B cell (primary cell): ENCODE results near the gene PDE11A. TPM values are rescaled to one million over a fixed set of nuclear protein-coding genes. Genes with fewer than 3 reads are reported as not detected.

Experiments used
- ATAC-seq: fragments of 200-7000 bp; cut with Tn5 transposase; one replicate; pipeline ENCODE4 v1.10.0; 2021; ENCODE audit warnings: low read depth, mild to moderate bottlenecking, moderate number of reproducible peaks, moderate library complexity
- CTCF ChIA-PET: fragments of 350-600 bp; sonication (Branson Sonifier 250); formaldehyde crosslinking; loops from one replicate; lab custom pipeline; 2021; ENCODE audit warnings: antibody characterized with exemption, inconsistent platforms; lab: Charles Lee
- POLR2A ChIA-PET: fragments of 350-600 bp; sonication (Branson Sonifier 250); formaldehyde crosslinking; loops from one replicate; lab custom pipeline; 2021; ENCODE audit warnings: antibody characterized with exemption; lab: Charles Lee
- DNase-seq: peaks from one replicate; pipeline ENCODE4 v3.0.0; 2013
- H2AFZ ChIP-seq: 2 replicates; pipeline ENCODE4 v1.6.1; 2012; ENCODE audit warnings: mild to moderate bottlenecking, low read depth, low read length; ENCODE audit not compliant: insufficient read depth, poor library complexity, severe bottlenecking
- H3K27ac ChIP-seq, 2 donors: 1 replicate in 1 of 2; 2 replicates in 1 of 2; pipeline ENCODE4 v1.5.1; 2012 to 2013; ENCODE audit warnings: low read length in 2 of 2, mild to moderate bottlenecking in 2 of 2, moderate library complexity in 1 of 2
- H3K27me3 ChIP-seq, 4 experiments: fragments of 200-600 bp in 1 of 4; sonication (generic) in 1 of 4; replicated peaks in 1 of 4; 1 replicate in 2 of 4; 2 replicates in 2 of 4; pipeline versions ENCODE4 v1.6.1 to v1.7.0; 2013 to 2016; ENCODE audit warnings: low read length in 3 of 4, mild to moderate bottlenecking in 2 of 4, mixed read lengths in 1 of 4, moderate library complexity in 1 of 4; ENCODE audit not compliant: insufficient read depth in 4 of 4, control insufficient read depth in 3 of 4; ENCODE audit errors: control extremely low read depth in 1 of 4
- H3K36me3 ChIP-seq, 2 experiments: replicated peaks in 1 of 2; 1 replicate in 1 of 2; 2 replicates in 1 of 2; pipeline versions ENCODE4 v1.6.1 to v1.7.1; 2013; ENCODE audit warnings: low read length in 1 of 2; ENCODE audit not compliant: insufficient read depth in 2 of 2, control insufficient read depth in 1 of 2; ENCODE audit errors: control extremely low read depth in 1 of 2, extremely low read depth in 1 of 2
- H3K4me1 ChIP-seq, 2 donors: fragments of 200-600 bp in 1 of 2; sonication (generic) in 1 of 2; 1 replicate in 1 of 2; 2 replicates in 1 of 2; pipeline versions ENCODE4 v1.5.1 to v1.6.1; 2013 to 2017; ENCODE audit warnings: low read length in 2 of 2; ENCODE audit not compliant: control insufficient read depth in 2 of 2, insufficient read depth in 2 of 2
- H3K4me2 ChIP-seq: replicated peaks from 2 replicates; pipeline ENCODE3; 2012; ENCODE audit warnings: mild to moderate bottlenecking, low read depth, low read length; ENCODE audit not compliant: poor library complexity, severe bottlenecking
- H3K4me3 ChIP-seq, 5 experiments: fragments of 200-600 bp in 1 of 5; sonication (generic) in 1 of 5; 1 replicate in 3 of 5; 2 replicates in 2 of 5; pipeline versions ENCODE4 v1.5.1 to v1.7.0; 2011 to 2016; ENCODE audit warnings: low read length in 4 of 5, mild to moderate bottlenecking in 4 of 5, low read depth in 2 of 5, control low read depth in 1 of 5, moderate library complexity in 1 of 5; ENCODE audit not compliant: insufficient read depth in 1 of 5; ENCODE audit errors: control extremely low read depth in 1 of 5, extremely low read depth in 1 of 5
- H3K79me2 ChIP-seq: fragments of 200-600 bp; sonication (generic); one replicate; pipeline ENCODE4 v1.6.0; 2016; ENCODE audit warnings: low read length; ENCODE audit not compliant: control insufficient read depth, insufficient read depth
- H3K9ac ChIP-seq: fragments of 200-600 bp; sonication (generic); 2 replicates; pipeline ENCODE4 v1.6.1; 2017; ENCODE audit warnings: mild to moderate bottlenecking, low read length, moderate library complexity
- H3K9me3 ChIP-seq, 3 donors: one replicate each; pipeline versions ENCODE4 v1.6.1 to v1.7.1; 2013; ENCODE audit warnings: low read length in 2 of 3; ENCODE audit not compliant: control insufficient read depth in 2 of 3, insufficient read depth in 1 of 3; ENCODE audit errors: control extremely low read depth in 1 of 3
- H4K20me1 ChIP-seq: 2 replicates; pipeline ENCODE4 v1.6.0; 2012; ENCODE audit warnings: mild to moderate bottlenecking, low read length; ENCODE audit not compliant: insufficient read depth, control insufficient read depth, poor library complexity, severe bottlenecking
- H3K27ac Mint-ChIP-seq: one replicate; pipeline ENCODE4 v1.8.0; 2021; ENCODE audit warnings: mixed read lengths
- H3K27me3 Mint-ChIP-seq: one replicate; pipeline ENCODE4 v1.8.0; 2021; ENCODE audit warnings: mixed read lengths
- H3K4me1 Mint-ChIP-seq: one replicate; pipeline ENCODE4 v1.8.0; 2021; ENCODE audit warnings: mixed read lengths
- H3K4me3 Mint-ChIP-seq: one replicate; pipeline ENCODE4 v1.8.0; 2021; ENCODE audit warnings: mixed read lengths
- H3K9me3 Mint-ChIP-seq: one replicate; pipeline ENCODE4 v1.8.0; 2022; ENCODE audit warnings: mixed read lengths; ENCODE audit not compliant: insufficient read depth
- EZH2 ChIP-seq: IDR thresholded peaks from 2 replicates; pipeline ENCODE4 v1.6.1; 2012; ENCODE audit warnings: borderline replicate concordance, low read depth, mild to moderate bottlenecking, moderate library complexity, low read length; ENCODE audit not compliant: insufficient read depth, poor library complexity, severe bottlenecking
- WGBS: methylation state at CpG from one replicate; pipeline ENCODE4 v1.1.5; 2013; ENCODE audit warnings: missing lambda C conversion rate; ENCODE audit not compliant: insufficient coverage; 5-methylcytosine and 5-hydroxymethylcytosine counted together
- intact Hi-C: fragments of 100-400 bp; cut with micrococcal nuclease; formaldehyde crosslinking; loops from one replicate; pipeline ENCODE4 v1.10.0; 2022
- polyA plus RNA-seq: library from polyadenylated mRNA; depleted of rRNA; stranded (reverse); fragments of >200 nt; gene quantifications from 2 replicates; pipeline ENCODE4 v1.2.3, GENCODE V29; 2012
- total RNA-seq, 2 donors: library from RNA; stranded (reverse); fragments of 120-200 nt in 1 of 2; gene quantifications; 1 replicate in 1 of 2; 2 replicates in 1 of 2; pipeline versions ENCODE4 v1.2.3 to v1.2.4, GENCODE V29; 2013 to 2022
- TF ChIP-seq, protein P1 (sequence below): fragments of 200-600 bp; IDR thresholded peaks from one replicate; pipeline ENCODE4 v1.8.0; 2022; ENCODE audit warnings: antibody characterized with exemption, mild to moderate bottlenecking

Gene PDE11A
- total and polyA plus RNA-seq, 2 donors (not counting 1 experiment from before 2014, with no cell fraction given): 0.25 TPM; not detected in 1

DNA sequence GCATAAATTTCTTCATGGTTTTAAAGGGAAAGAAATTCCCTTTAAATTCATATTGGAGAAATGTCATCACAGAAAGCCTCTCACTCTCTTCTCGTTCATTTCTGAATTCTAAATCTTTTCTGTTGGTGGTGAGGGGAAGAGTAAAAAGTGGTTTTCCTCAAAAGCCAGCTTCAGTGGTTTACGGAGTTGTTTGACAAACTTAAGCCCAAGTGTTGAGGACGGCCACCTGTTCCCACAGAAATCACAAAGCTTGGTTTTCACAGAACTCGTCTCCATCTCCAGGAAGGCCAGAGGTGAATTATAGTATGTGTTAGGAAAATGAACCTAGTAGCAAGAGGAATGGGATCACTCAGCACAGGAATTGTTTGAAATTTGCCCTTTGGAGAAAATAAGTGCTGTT is 316.2 kb downstream of the PDE11A start:
- Histone ChIP-seq H3K36me3 (no peaks in the 10 kb centered on the region), H3K9ac (no peak overlapping the region), H2AFZ (no peak overlapping the region), H3K27ac (no peak overlapping the region), H3K27me3 (peaks cover 0 to 3% (median 1%) of the 10 kb centered on the region in 4 experiments), H3K79me2 (no peaks in the 10 kb centered on the region), H3K4me2 (no peak overlapping the region), H3K4me1 (no peaks in the 10 kb centered on the region), H3K4me3 (no peak overlapping the region), H3K9me3 (no peaks in the 10 kb centered on the region), H4K20me1 (no peaks in the 10 kb centered on the region)
- ChIA-PET CTCF (interaction anchor here (1.3 kb wide), 1 partner anchor 421 kb away, joined by 4 read pairs; no protein-coding TSS in a partner anchor), POLR2A (no interaction called here)
- TF ChIP-seq EZH2: no peak
- TF ChIP-seq, protein P1, sequence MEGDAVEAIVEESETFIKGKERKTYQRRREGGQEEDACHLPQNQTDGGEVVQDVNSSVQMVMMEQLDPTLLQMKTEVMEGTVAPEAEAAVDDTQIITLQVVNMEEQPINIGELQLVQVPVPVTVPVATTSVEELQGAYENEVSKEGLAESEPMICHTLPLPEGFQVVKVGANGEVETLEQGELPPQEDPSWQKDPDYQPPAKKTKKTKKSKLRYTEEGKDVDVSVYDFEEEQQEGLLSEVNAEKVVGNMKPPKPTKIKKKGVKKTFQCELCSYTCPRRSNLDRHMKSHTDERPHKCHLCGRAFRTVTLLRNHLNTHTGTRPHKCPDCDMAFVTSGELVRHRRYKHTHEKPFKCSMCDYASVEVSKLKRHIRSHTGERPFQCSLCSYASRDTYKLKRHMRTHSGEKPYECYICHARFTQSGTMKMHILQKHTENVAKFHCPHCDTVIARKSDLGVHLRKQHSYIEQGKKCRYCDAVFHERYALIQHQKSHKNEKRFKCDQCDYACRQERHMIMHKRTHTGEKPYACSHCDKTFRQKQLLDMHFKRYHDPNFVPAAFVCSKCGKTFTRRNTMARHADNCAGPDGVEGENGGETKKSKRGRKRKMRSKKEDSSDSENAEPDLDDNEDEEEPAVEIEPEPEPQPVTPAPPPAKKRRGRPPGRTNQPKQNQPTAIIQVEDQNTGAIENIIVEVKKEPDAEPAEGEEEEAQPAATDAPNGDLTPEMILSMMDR: no peak
- no peak overlapping the region for H3K27ac Mint-ChIP-seq
- WGBS: no CpG with 5 or more reads among the region's 4 CpGs
- no peaks in the 10 kb centered on the region for H3K4me1 Mint-ChIP-seq
- H3K9me3 Mint-ChIP-seq: no peaks in the 10 kb centered on the region
- peaks cover 24% of the 10 kb centered on the region for H3K27me3 Mint-ChIP-seq
- DNase-seq (no peak), ATAC-seq (no peak)
- H3K4me3 Mint-ChIP-seq: no peak overlapping the region
- intact Hi-C loops: no loop called here

DNA sequence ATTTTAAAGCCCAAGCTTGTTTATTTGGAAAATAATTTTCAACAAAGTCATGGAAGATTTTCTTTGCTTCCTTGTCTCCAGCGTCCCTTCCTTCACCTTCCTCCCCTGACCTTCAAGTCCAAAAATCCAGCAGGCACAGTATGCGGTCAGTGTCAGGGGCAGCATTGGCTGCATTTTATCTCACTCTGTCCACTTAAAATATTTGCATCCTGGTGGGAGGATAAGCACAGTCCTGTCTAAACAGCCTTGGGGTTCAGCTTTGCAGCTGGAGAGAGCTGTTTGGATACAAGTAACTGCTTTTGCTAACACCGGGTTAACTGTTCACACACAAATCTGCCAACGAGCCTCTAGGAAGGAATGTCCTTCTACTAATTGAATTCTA is 318.1 kb downstream of the PDE11A start:
- Mint-ChIP-seq H3K27me3 (peaks cover 20% of the 10 kb centered on the region), H3K9me3 (no peaks in the 10 kb centered on the region), H3K4me1 (no peaks in the 10 kb centered on the region), H3K4me3 (no peak overlapping the region), H3K27ac (no peak overlapping the region)
- WGBS: no CpG with 5 or more reads among the region's 4 CpGs
- Histone ChIP-seq H3K27ac (no peak overlapping the region), H3K9ac (no peak overlapping the region), H3K36me3 (no peaks in the 10 kb centered on the region), H3K9me3 (no peaks in the 10 kb centered on the region), H3K4me1 (no peaks in the 10 kb centered on the region), H3K4me2 (no peak overlapping the region), H3K27me3 (peaks cover 0 to 3% (median 0%) of the 10 kb centered on the region in 4 experiments), H2AFZ (no peak overlapping the region), H3K4me3 (no peak overlapping the region), H4K20me1 (no peaks in the 10 kb centered on the region), H3K79me2 (no peaks in the 10 kb centered on the region)
- ChIA-PET CTCF (interaction anchor here (1.6 kb wide), 1 partner anchor 10 kb away, joined by 7 read pairs; no protein-coding TSS in a partner anchor), POLR2A (no interaction called here)
- ATAC-seq (no peak), DNase-seq (no peak)
- intact Hi-C loops: no loop called here
- TF ChIP-seq, protein P1: no peak
- TF ChIP-seq EZH2: no peak
